Hindlimb muscle (tissue), 1 donor: ENCODE data around the gene TMPRSS9. TPM values are rescaled to one million over a fixed set of nuclear protein-coding genes. Genes with fewer than 3 reads are reported as not detected.
"Not testable (repeated sequence)": the region's sequence is repeated elsewhere in the genome, so short reads cannot be mapped to it uniquely, and the experiment has no call there.

Experiments used
- DNase-seq: peaks from one replicate; pipeline ENCODE4 v3.0.0-alpha.2; 2013
- polyA plus RNA-seq: library from polyadenylated mRNA; unstranded; fragments of 120-200 nt; gene quantifications from one replicate; pipeline ENCODE4 v1.2.1, GENCODE V29; 2013; ENCODE audit not compliant: insufficient read length

The TMPRSS9 gene
- polyA plus RNA-seq, 1 donor = 0.67 TPM

- DNase-seq = no peak
Observed at GRCh38 chr19:2394442-2395292, 34.6 kb downstream of the TMPRSS9 start.

DNA sequence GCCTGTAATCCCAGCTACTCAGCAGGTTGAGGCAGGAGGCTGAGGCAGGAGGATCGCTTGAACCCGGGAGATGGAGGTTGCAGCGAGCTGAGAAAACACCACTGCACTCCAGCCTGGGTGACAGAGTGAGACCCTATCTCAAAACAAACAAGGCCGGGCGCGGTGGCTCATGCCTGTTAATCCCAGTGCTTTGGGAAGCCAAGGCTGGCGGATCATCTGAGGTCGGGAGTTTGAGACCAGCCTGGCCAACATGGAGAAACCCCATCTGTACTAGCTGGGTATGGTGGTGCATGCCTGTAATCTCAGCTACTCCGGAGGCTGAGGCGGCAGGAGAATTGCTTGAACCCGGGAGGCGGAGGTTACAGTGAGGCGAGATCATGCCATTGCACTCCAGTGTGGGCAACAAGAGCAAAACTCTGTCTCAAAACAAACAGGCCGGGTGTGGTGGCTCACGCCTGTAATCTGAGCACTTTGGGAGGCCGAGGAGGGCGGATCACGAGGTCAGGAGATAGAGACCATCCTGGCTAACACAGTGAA, 35.3 kb downstream of the TMPRSS9 start:
- DNase-seq = not testable (repeated sequence)

DNA sequence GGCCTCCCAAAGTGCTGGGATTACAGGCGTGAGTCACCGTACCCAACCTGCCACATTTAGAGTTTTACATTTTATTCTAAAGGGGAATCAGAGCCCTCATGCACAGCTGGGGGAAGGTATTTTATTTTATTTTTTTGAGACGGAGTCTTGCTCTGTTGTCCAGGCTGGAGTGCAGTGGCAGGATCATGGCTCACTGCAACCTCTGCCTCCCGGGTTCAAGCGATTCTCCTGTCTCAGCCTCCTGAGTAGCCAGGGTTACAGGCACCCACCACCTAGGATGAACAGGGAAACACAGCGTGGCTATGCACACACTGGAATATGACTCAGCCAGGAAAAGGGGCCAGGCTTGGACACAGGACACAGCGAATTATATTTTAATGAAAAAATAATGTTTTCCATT, 37.1 kb downstream of the TMPRSS9 start:
- DNase-seq = not testable (repeated sequence)

- DNase-seq = no peak
Observed at GRCh38 chr19:2398735-2399305, 38.8 kb downstream of the TMPRSS9 start.

- DNase-seq = no peak
Observed at GRCh38 chr19:2399582-2399981, 39.5 kb downstream of the TMPRSS9 start.

DNA sequence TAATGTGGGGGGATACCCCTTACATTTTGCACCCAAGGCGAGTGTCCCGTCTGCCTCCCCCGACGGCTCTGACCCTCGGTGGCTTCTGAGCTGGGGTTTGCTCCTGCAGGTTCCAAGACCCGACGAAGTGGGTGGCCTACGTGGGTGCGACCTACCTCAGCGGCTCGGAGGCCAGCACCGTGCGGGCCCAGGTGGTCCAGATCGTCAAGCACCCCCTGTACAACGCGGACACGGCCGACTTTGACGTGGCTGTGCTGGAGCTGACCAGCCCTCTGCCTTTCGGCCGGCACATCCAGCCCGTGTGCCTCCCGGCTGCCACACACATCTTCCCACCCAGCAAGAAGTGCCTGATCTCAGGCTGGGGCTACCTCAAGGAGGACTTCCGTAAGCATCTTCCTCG, 48.2 kb downstream of the TMPRSS9 start:
- no peak for DNase-seq

DNA sequence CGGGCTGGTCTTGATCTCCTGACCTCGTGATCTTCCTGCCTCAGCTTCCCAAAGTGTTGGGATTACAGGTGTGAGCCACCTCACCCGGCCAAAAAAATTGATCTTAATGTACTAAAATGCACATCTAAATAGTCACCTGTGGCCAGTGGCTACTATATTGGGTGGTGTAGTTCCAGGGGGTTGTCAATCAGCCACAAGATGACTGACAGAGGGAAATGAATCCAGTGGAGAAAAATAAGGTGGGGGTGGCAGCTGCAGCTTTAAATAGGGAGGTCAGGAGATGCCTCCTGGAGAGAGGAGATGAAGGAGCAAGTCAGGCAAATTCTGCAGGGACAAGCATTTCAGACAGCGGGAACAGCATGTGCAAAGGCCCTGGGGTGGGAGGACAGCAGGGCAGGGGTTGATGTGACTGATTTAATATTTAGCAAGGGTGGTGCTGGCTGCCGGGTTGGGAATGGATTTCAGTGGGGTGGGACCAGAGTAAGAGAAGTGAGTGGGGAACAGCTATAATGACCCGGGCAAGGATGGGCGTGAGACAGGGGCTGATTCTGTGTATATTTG, 49.4 kb downstream of the TMPRSS9 start:
- DNase-seq = no peak

GRCh38 chr19:2410023-2410422, 50.0 kb downstream of the TMPRSS9 start:
- DNase-seq = no peak

DNA sequence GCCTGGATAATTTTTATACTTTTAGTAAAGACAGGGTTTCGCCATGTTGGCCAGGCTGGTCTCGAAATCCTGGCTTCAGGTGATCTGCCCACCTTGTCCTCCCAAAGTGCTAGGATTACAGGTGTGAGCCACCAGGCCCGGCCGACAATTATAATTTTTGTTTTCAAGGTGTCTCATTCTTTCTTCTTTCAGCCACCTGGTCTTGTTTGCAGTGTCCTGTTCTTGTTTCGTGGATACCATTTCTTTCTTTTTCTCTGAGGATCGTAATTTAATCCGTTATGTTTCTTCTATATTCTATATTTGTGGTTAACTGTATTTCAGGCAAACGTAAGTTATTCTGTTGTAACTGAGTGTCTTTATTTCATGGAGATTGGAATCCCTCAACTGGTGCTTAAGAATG, 51.6 kb downstream of the TMPRSS9 start:
- no peak for DNase-seq

GRCh38 chr19:2412449-2412848, 52.4 kb downstream of the TMPRSS9 start:
- DNase-seq = no peak

- no peak for DNase-seq
Observed at GRCh38 chr19:2413159-2413558, 53.1 kb downstream of the TMPRSS9 start.

DNA sequence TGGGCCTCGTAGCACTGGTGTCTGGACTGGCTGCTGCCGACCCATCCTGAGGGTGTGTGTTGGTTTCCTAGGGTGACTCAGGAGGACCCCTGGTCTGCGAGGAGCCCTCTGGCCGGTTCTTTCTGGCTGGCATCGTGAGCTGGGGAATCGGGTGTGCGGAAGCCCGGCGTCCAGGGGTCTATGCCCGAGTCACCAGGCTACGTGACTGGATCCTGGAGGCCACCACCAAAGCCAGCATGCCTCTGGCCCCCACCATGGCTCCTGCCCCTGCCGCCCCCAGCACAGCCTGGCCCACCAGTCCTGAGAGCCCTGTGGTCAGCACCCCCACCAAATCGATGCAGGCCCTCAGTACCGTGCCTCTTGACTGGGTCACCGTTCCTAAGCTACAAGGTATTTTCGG, 53.6 kb downstream of the TMPRSS9 start:
- DNase-seq = no peak

GRCh38 chr19:2415281-2415972, 55.4 kb downstream of the TMPRSS9 start:
- DNase-seq = no peak

DNA sequence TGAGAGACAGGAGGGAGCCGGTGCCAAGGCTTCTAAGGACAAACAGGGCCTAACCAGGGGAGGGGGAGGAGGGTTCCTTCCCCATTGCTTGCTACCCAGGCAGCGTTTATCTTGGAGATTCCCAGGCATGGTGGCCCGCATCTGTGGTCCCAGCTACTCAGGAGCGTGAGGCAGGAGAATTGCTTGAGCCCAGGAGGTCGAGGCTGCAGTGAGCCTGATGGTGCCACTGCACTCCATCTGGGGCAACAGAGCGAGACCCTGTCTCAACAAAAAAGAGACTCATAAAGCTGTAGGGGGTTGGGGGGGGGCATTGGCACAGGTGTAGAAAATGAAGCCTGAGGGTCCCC, 55.9 kb downstream of the TMPRSS9 start:
- DNase-seq = no peak

- DNase-seq = no peak
Observed at GRCh38 chr19:2416321-2417097, 56.4 kb downstream of the TMPRSS9 start.

DNA sequence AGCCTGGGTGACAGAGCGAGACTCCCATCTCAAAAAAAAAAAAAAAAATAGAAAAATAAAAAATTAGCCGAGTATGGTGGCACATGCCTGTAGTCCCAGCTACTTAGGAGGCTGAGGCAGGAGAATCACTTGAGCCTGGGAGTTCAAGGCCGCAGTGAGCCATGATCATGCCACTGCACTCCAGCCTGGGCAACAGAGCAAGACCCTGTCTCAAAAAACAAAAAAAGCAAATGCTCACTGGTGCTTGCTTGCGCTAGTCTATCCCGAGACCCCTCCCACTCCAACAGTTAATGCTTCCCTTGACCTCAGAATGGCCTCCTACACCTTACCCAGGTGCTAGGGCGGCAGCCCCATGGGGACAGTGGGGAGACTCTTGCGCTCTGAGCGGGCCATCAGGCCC, 57.4 kb downstream of the TMPRSS9 start:
- not testable (repeated sequence) for DNase-seq

DNA sequence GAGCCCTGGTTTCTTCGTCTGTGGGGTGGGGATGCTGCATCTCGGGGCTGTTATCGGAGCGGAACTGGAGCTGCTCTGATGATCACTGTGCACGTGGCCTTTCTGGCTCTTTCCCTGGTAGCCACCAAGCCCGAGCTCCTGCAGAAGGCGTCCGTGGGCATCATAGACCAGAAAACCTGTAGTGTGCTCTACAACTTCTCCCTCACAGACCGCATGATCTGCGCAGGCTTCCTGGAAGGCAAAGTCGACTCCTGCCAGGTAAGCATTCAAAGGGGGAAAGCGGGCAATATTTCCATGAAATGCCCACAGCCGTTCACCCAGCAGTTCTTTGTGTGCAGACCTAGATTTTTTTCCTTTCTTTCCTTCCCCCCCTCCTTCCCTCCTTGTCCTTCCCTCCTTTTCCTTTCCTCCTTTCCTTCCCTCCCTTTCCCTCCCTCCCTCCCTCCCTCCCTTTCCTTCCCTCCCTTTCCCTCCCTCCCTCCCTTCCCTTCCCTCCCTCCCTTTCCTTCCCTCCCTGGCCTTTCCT, 57.9 kb downstream of the TMPRSS9 start:
- no peak for DNase-seq

DNA sequence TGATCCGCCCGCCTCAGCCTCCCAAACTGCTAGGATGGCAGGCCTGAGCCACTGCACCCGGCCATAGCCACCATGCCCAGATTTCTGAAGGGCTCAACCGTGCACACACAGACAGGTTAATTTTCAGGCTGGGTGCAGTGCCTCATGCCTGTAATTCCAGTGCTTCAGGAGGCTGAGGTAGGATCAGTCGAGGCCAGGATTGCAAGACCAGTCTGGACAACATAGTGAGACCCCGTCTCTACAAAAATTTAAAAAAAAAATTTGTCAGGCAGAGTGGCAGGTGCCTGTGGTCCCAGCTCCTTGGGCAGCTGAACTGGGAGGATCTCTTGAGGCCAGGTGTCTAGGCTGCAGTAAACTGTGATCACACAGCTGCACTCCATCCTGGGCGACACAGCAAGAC, 59.7 kb downstream of the TMPRSS9 start:
- DNase-seq = no peak

- DNase-seq = no peak
Observed at GRCh38 chr19:2420490-2420889, 60.4 kb downstream of the TMPRSS9 start.

GRCh38 chr19:2421581-2422306, 61.7 kb downstream of the TMPRSS9 start:
- no peak for DNase-seq
